GOT3 (cell line): ENCODE results near the gene TCP11.
"Not testable (repeated sequence)": the region's sequence is repeated elsewhere in the genome, so short reads cannot be mapped to it uniquely, and the experiment has no call there.

Experiments used
- DNase-seq: peaks from one replicate; lab custom pipeline; 2025; ENCODE audit warnings: mixed read lengths; lab: John Stamatoyannopoulos, UW

Gene TCP11

DNA sequence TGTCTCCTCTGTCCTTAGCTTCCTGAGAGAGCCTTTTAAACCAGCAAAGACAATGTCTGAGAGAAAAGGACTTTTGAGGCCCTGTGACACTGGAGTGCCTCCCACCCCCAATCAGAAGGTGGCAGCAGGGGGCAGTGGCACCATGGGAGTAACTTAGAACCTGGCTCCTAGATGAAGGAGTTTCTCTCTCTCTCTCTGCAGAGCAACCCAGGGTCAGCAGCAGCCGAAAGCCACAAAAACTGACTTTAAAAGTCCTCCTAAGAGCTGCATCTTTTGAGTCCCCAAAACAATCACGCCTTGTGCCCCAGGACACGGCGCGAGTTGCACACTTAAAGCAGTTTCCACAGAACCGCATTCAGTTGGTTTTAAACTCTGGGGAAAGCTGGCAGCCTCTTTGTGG, 5.3 kb upstream of the TCP11 start:
- no peak for DNase-seq

DNA sequence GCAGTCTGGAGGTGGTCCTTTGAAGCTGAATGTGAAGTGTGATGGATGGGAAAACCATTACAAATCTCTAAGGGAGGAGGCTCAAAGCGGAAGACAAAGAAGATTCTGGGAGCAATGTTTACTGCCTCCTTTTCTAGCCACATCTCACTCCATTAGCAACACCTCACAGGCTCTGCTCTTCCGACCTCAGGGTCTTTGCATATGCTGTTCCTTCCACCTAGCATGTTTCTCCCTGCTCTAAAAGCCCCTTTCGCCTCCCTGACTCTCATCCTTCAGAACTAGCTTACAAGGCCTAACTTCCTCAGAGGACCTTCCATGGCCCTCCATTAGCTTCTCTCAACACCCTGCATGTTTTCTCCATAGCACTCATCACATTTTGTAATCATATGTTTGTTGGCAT, 4.6 kb upstream of the TCP11 start:
- no peak for DNase-seq

DNA sequence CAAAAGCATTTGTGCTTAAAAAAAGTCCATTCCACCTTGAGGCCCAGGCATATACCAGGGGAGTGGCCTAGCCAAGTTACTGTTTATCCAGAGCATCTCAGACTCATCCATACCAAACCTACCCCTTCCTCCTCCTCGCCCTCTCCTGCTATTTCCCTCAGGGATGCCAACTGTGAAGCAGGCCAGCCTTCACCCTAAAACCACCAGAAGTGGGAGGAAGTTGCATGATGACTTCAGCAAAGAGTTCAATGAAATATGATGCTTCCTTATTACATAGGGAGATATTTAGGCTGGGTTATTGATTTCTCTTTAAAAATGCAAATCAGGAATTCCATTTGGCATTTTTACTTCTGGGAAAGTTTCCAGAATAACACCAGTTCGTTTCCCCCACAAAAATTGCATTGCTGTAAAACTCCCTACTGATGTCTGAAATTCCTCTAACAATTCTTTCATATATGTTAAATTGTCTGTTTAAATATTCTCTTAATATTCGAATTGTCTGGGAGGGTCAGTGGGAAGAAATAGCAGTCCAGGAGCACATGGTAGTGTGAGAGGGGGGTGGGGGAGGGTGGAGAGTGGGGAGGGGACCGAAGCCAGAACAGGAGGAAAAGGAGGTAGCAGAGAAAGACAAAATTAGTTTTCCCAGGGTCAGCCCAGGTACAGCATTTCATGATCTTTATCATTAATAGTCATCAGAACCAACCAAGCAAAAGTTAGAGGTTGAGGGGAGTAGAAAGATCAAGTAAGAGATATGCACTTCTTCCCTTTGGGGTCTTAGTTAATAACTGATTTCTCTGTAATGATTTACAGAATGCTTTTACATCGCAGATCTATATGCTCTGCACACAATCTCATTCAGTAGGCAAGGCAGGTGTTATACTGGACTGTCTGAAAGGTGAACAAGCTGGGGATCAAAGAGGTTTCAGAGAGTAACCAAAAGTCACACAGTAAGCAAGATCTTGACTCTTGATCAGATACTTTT, 1.7 kb upstream of the TCP11 start:
- no peak for DNase-seq

DNA sequence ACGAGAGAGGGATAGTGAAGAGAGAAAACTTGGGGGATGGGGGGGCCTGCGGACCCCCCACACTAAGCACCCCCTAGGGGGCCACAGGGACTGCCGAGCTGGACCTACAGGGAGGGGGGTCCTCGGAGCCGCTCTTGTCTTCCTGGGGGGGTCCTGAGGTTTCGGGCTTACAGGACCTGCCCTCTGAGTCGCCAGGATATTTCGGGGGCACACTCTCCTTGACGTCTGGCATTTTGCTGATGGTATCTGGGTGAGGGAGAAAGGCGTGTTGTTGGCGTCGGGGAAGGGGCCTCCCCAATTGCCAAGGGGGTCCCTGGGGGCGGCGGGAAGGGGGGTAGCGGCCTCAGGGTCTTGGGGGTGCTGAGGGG, 516 bp downstream of the TCP11 start:
- no peak for DNase-seq

DNA sequence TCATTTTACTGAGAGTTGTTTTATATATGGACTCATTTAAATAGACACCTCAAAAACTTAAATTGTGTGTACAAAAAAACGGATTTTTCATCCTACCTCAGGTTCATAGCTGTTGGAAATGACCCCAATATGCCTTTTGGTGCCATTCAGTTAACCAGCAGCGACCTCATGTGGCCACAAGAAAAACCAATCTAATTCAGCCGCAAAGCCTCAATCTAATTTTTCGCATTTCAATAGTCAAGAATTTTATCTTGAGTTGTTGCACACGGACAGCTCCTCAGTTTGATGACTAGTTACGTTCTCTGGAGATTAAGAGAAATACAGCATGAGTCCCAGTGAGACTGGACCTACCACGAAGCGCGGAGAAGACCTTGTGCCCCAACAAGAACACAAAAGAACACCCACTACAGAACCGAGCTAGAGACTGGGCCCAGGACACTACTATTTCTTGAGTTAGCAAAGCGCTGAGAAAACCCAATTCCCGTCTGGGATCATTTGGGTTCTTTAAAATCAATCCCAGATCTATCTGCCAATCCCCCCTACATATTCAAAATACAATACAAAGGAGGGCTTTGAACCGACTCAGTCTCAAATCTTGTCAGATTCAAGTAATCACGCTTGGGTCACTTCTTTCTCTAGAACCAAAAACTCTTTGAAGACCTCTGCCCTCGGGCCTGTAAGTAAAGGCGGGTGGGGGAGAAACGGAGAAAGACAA, 1.1 kb downstream of the TCP11 start:
- no peak for DNase-seq

DNA sequence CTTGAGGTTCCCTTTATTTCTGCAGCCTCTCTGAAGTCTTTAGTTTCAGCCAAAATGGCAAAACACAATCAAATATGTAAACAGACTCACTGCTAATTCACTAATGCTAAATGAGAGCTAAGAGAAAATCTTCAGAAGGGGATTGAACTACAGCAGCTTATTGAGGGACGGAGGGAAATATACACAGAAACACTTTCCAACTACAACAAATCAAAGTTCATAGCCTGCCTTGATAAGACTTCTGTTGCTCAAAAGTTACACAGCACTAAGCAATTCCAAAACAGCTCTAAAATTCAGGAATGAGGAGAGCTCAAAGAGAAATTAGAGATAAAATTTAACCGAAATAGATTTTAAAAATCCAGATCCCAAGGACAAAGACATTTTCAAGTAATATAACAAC, 1.7 kb downstream of the TCP11 start:
- no peak for DNase-seq

DNA sequence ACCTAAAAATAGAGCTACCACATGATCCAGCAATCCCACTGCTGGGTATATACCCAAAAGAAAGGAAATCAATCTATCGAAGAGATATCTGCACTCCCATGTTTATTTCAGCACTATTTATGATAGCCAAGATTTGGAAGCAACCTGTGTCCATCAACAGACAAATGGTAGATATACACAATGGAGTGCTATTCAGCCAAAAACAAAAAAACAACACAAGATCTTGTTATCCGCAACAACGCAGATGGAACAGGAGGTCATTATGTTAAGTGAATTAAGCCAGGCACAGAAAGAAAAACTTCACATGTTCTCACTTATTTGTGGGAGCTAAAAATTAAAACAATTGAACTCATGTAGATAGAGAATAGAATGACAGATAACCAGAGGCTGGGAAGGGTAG, 2.9 kb downstream of the TCP11 start:
- DNase-seq, result not testable (repeated sequence)

DNA sequence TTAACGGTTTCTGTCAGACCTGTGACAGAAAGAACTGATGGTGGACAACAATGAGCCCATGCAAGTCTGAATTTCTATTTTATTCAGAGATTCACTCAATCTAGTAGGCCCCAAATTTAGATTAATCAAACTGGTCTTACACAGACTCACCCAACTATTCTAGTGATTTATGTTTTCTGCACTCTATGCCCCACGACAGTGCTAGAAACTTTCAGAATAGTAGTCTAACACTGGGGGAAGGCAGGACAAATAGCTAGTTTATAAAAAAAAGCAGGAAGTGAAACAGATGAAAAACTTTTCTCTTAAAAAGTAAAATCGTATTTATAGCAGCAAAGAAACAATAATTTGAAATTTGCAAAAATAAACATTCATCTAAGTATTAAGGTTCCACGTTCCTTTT, 5.0 kb downstream of the TCP11 start:
- DNase-seq, result no peak

DNA sequence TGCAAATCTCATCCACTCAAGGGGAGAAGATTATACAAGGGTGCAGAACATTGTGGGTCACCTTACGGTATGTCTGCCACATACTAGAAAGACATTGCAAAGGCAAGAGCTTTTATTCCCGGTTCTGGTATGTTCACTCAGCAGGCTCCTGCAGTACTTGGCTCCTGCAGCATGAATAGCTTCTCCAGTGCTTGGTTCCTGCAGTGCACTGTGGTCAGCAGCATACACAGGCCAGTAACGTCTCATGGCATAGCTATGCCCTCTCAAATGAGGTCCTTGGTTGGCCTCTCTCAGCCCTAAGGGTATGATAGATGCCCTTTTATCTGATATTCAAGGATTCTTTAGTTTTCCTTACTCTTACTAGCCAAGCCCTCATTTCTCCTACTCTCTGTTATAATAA, 12.6 kb downstream of the TCP11 start:
- no peak for DNase-seq

DNA sequence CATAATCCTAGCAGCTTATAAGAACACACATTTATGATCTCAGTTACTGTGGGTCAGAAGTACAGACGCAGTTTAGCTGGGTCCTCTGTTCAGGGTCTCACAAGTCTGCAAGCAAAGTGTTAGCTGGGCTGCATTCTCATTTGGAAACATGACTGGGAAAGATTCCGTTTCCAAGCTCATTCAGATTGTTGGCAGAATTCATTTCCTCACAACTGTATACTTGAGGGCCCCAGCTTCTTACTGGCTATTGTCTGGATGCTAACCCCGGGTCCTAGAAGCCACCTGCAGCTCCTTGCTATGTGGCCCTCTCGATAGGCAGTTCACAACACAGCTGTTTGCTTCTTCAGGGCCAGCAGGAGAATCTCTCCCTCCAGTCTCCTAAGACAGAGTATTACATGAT, 13.1 kb downstream of the TCP11 start:
- no peak for DNase-seq

DNA sequence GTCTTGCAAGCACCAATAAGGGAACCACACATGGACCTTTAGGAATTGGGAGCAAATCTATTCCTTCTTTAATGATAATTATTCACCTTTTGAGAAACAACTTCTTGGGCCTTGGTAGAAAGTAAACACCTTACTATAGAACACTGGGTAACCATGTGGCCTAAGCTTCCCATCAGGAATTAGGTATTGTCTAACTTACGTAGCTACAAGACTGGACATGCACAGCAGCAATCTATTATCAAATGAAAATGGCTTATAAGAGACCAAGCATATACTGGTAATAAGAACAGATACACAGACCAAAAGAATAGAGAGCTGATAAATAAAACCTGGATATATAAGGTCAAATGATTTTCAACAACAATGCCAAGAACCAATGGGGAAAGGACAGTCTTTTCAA, 16.8 kb downstream of the TCP11 start:
- DNase-seq, result no peak

DNA sequence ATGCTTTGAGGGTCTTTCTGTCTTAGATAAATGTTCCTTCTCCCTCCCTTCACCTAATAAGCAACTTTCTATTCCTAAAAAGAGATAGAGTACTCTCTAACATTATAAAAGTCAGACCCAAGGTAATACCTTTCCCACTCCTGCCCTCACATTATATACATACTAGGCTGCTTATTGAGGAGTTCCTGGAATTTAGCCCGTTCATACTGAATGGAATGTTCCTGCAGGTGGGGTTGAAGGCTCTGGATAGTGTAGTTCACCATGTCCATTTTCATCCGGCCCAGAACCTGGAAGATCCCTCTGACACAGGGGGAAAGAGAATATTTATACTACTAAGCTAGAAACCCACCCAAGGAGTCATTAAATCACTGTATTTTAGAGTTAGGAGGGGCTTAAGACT, 20.4 kb downstream of the TCP11 start:
- no peak for DNase-seq

DNA sequence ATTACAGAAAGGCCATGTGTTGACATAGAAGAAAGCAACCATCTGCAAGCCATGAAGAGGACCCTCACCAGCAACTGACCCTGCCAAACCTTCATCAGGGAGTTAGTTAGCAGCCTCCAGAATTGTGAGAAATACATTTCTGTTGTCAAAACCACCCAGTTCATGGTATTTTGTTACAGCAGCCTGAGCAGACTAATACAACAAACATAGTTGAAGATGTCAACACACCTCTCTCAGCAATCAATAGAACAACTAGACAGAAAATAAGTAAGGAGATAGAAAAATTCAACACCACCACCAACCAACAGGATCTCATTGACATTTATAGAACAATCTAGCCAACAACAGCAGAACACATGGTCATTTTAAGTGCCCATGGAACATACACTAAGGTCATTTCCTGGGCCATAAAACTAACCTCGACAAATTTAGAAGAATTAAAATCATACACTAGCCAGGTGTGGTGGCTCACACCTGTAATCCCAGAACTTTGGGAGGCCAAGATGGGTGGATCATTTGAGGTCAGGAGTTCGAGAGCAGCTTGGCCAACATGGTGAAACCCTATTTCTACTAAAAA, 32.7 kb downstream of the TCP11 start:
- DNase-seq, result no peak

DNA sequence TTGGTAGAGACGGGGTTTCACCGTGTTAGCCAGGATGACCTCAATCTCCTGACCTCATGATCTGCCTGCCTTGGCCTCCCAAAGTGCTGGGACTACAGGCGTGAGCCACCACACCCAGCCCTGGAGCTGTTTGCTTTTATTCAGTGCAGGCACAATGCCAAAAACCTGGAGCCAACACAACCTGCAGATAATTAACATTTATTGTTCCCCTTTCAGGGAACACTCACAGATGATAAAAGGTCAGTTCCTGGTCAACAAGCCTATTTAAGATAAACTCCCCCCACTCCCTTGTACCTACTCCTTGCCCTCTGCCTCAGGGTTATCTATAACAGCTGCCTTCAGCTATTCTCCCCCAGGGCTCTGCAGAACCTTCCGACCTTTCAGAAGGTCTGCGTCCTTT, 33.4 kb downstream of the TCP11 start:
- DNase-seq, result not testable (repeated sequence)

DNA sequence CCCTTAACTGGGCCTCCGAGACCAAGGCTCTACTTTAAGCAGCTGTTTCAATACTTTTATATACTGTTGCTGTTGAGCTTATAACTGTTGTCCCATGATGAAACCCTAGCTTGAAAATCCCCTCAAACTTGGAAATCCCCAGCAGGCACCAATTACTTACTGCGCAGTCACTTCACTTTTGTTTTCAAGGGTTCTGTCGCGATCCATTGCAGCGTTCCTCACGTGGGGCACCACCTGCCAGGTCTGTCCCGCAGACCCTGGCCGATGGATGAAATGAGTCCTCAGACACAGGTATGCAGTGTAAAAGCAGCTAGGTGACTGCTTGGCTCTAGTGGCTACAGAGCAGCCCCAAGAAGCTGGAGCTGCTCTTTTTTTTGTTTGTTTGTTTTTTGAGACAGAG, 33.9 kb downstream of the TCP11 start:
- not testable (repeated sequence) for DNase-seq

DNA sequence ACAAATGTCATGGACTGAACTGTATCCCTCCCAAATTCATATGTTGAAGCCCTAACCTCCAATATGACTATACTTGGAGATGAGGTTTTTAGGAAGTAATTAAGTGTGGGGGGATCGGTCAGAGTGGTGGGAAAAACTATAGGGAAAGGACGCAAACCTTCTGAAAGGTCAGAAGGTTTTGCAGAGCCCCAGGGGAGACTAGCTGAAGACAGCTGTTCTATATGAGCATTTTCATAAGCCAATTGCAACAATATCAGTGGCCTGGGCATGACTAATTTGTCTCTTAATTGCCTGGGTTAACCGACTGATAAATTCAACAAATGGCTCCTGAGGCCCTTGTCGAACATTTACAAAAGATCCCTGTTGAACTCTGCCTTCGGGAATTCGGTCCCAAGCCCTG, 35.1 kb downstream of the TCP11 start:
- not testable (repeated sequence) for DNase-seq

DNA sequence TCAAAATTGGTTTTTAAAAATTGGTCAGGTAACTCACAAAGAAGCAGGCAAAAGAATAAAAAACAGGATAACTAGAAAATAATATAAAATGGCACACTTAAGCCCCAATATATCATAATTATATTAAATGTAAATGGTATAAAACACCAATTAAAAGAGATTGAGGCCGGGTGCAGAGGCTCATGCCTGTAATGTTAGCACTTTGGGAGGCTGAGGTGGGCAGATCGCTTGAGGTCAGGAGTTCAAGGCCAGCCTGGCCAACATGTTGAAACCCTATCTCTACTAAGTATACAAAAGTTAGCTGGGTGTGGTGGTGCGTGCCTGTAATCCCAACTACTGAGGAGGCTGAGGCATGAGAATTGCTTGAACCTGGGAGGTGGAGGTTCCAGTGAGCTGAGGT, 36.1 kb downstream of the TCP11 start:
- DNase-seq, result no peak

DNA sequence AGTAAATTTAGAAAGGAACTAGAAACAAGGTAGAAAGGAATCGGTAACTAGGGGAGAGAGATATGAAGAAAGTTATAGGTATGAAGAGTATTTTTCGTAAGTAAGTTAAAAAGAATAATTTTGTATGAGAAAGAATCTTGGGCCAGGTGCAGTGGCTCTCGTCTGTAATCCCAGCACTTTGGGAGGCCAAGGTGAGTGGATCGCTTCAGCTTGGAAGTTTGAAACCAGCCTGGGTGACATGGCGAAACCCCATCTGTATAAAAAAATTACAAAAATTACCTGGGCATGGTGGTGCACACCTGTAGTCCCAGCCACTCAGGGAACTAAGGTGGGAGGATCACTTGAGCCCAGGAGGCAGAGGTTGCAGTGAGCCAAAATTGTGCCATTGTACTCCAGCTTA, 42.0 kb downstream of the TCP11 start:
- no peak for DNase-seq

DNA sequence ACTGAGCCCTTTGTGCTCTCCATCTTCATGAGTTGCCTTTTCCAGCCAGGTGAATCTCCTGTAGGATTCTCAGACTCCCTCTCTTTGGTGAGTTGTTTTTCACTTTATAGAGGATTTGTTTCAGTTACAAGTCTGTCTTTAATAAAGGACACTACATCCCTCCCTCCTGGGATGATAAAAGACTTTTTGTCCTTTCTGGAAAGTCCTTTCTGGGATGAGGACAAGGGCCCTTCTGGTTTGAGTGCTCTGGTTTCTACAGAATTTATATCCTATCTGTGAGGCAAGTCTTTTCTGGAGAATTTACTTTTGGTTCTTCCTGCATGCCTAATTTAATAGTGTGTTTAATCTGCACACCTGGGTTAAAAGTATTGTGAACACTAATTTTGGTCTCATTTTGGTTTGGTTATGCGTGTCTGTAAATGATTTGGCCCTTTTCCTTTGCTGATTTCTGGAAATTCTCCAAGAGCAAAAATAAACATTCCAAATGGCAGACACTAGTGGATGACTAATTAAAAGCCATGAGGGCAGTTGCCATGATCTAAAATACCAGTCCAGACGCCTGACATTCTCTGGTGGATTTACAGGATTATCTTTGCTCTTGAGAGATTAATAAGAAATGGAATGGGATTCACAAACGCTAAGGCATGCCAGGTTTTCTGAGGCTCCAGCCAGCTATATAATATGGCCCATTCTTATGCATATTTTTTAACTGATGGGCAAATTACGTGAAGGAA, 44.8 kb downstream of the TCP11 start:
- no peak for DNase-seq

DNA sequence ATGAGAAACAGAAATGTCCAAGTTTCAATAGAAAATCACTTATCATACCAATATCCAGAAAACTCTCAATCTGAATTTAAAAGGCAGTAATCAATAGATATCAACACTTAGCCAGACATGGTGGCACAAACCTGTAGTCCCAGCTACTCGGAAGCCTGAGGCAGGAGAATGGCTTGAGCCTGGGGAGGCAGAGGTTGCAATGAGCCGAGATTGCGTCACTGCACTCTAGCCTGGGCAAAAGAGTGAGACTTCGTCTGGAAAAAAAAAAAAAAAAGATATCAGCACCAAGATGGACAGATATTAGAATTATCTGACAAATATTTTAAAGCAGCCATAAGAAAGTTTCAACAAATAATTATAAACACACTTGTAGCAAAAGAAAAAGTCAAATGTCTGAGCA, 47.0 kb downstream of the TCP11 start:
- DNase-seq, result no peak

DNA sequence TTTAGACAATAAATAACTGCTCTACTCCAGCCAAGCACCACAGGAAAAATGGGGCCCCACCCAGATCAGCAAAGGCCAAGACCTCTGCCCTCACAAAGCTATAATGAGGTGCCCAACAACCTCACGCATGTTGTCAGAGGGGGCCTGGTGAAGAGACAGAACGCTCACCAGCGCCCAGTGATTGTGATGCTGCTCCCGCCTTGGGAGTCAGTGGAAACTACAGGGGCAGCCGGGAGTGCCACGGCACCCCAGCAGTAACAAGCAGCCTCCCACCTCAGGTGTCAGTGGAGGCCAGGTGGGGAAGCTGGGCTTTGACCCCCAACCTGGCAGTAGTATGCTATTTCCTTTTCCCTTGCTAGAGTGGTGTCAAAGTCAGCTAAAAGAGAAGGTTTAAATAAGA, 47.4 kb downstream of the TCP11 start:
- DNase-seq, result no peak

DNA sequence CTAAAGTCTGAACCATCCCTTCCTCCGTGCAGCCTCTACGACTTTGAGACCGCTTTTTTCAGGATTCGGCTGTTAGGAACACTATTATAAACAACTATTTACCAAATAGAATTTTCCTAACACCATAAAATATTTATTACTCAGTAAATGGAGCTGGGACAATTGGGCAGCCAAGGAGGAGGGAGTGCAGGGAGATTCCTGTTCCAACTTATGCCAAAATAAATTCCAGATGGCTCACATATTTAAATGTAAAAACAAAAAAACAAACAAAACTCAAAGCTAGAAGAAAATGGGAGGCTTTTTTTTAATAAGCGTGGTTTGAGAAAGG, 48.1 kb downstream of the TCP11 start:
- DNase-seq, result no peak
